ENCODE data around the gene PLOD2. TPM values are rescaled to one million over a fixed set of nuclear protein-coding genes. Genes with fewer than 3 reads are reported as not detected.

PLOD2 gene
- total RNA-seq, 1 donor from 2014 or later, result 29.2 TPM

- no peak overlapping the region for H3K4me2 ChIP-seq
- no peak overlapping the region for H3K27ac ChIP-seq
- Mint-ChIP-seq H3K27me3 (ENCODE audit: insufficient read depth, low read depth) (no peaks in the 10 kb centered on the region), H3K4me1 (peaks cover 5% of the 10 kb centered on the region), H3K36me3 (no peaks in the 10 kb centered on the region), H3K27ac (no peak overlapping the region), H3K4me3 (no peak overlapping the region), H3K9me3 (no peaks in the 10 kb centered on the region)
- no peak overlapping the region for H3K4me3 ChIP-seq
- no peaks in the 10 kb centered on the region for H3K36me3 ChIP-seq
- no peaks in the 10 kb centered on the region for H3K9me3 ChIP-seq (ENCODE audit: low read depth)
- no peak for TF ChIP-seq EZH2phosphoT487 (IDR thresholded peaks at IDR 0.05)
- TF ChIP-seq EZH2 (IDR thresholded peaks at IDR 0.05), result no peak
- TF ChIP-seq CTCF (IDR thresholded peaks at IDR 0.05), result no peak
- H4K20me1 ChIP-seq (ENCODE audit: low read depth), result no peaks in the 10 kb centered on the region
- H3F3A ChIP-seq (ENCODE audit: low read depth), result no peaks in the 10 kb centered on the region
- H3K27me3 ChIP-seq, result no peaks in the 10 kb centered on the region
- H3K4me1 ChIP-seq, result no peaks in the 10 kb centered on the region
- no peaks in the 10 kb centered on the region for H3K79me2 ChIP-seq (ENCODE audit: low read depth)
- no peak overlapping the region for H3K9ac ChIP-seq
- DNase-seq (ENCODE audit: low spot score), result no peak
- H2AFZ ChIP-seq (replicated peaks), result no peak overlapping the region
Observed at GRCh38 chr3:146138902-146139301, 22.1 kb downstream of the PLOD2 start.

- Mint-ChIP-seq H3K36me3 (no peaks in the 10 kb centered on the region), H3K9me3 (no peaks in the 10 kb centered on the region), H3K4me3 (no peak overlapping the region), H3K27me3 (ENCODE audit: insufficient read depth, low read depth) (no peaks in the 10 kb centered on the region), H3K4me1 (peaks cover 5% of the 10 kb centered on the region), H3K27ac (no peak overlapping the region)
- Histone ChIP-seq H3K27ac (no peak overlapping the region), H3K4me2 (no peak overlapping the region), H3K9me3 (ENCODE audit: low read depth) (no peaks in the 10 kb centered on the region), H3K27me3 (no peaks in the 10 kb centered on the region), H3K4me1 (no peaks in the 10 kb centered on the region), H4K20me1 (ENCODE audit: low read depth) (no peaks in the 10 kb centered on the region), H3F3A (ENCODE audit: low read depth) (no peaks in the 10 kb centered on the region), H2AFZ (replicated peaks) (no peak overlapping the region), H3K4me3 (no peak overlapping the region), H3K79me2 (ENCODE audit: low read depth) (no peaks in the 10 kb centered on the region), H3K9ac (no peak overlapping the region), H3K36me3 (no peaks in the 10 kb centered on the region)
- no peak for DNase-seq (ENCODE audit: low spot score)
- no peak for TF ChIP-seq CTCF (IDR thresholded peaks at IDR 0.05)
- no peak for TF ChIP-seq EZH2 (IDR thresholded peaks at IDR 0.05)
- no peak for TF ChIP-seq EZH2phosphoT487 (IDR thresholded peaks at IDR 0.05)
Observed at GRCh38 chr3:146136647-146137046, 24.3 kb downstream of the PLOD2 start.

- TF ChIP-seq CTCF (IDR thresholded peaks at IDR 0.05), result no peak
- Mint-ChIP-seq H3K9me3 (no peaks in the 10 kb centered on the region), H3K4me1 (peaks cover 5% of the 10 kb centered on the region), H3K27ac (no peak overlapping the region), H3K4me3 (no peak overlapping the region), H3K27me3 (ENCODE audit: insufficient read depth, low read depth) (no peaks in the 10 kb centered on the region), H3K36me3 (no peaks in the 10 kb centered on the region)
- no peaks in the 10 kb centered on the region for H4K20me1 ChIP-seq (ENCODE audit: low read depth)
- no peaks in the 10 kb centered on the region for H3K36me3 ChIP-seq
- no peak overlapping the region for H3K4me2 ChIP-seq
- no peak overlapping the region for H3K27ac ChIP-seq
- H3K79me2 ChIP-seq (ENCODE audit: low read depth), result no peaks in the 10 kb centered on the region
- DNase-seq (ENCODE audit: low spot score), result no peak
- no peaks in the 10 kb centered on the region for H3F3A ChIP-seq (ENCODE audit: low read depth)
- H3K9ac ChIP-seq, result no peak overlapping the region
- no peak overlapping the region for H2AFZ ChIP-seq (replicated peaks)
- H3K4me1 ChIP-seq, result no peaks in the 10 kb centered on the region
- H3K27me3 ChIP-seq, result no peaks in the 10 kb centered on the region
- H3K4me3 ChIP-seq, result no peak overlapping the region
- H3K9me3 ChIP-seq (ENCODE audit: low read depth), result no peaks in the 10 kb centered on the region
Observed at GRCh38 chr3:146134348-146135117, 26.5 kb downstream of the PLOD2 start.
